Keratinocyte (primary cell): ENCODE data around the gene FAT1. TPM values are rescaled to one million over a fixed set of nuclear protein-coding genes. Genes with fewer than 3 reads are reported as not detected.
A peak's percentile ranks its signal among the peaks of the same experiment; 100 is the strongest.

Source experiments
- DNase-seq: peaks from one replicate; pipeline ENCODE4 v3.0.0-alpha.2; 2011; ENCODE audit warnings: low read depth, missing footprints, low spot score
- FAIRE-seq: peaks from 2 replicates; lab custom pipeline; 2011; peaks lifted over from hg19 to GRCh38; lab: Jason Lieb, UNC
- H2AFZ ChIP-seq: 2 replicates; pipeline ENCODE4 v1.6.0; 2012; ENCODE audit warnings: low read length, control low read depth, inconsistent platforms; ENCODE audit not compliant: control insufficient read depth
- H3K27ac ChIP-seq: 2 replicates; pipeline ENCODE4 v1.5.1; 2011; ENCODE audit warnings: low read length; ENCODE audit not compliant: control insufficient read depth, insufficient read depth
- H3K27me3 ChIP-seq: 3 replicates; pipeline ENCODE4 v1.6.0; 2011; ENCODE audit warnings: low read length; ENCODE audit not compliant: control insufficient read depth, insufficient read depth; ENCODE audit errors: extremely low read depth
- H3K36me3 ChIP-seq, 2 experiments: 2 replicates in 1 of 2; 3 replicates in 1 of 2; pipeline ENCODE4 v1.5.1; 2011; ENCODE audit warnings: low read length in 2 of 2, mild to moderate bottlenecking in 1 of 2; ENCODE audit not compliant: control insufficient read depth in 2 of 2, insufficient read depth in 2 of 2; ENCODE audit errors: extremely low read depth in 1 of 2
- H3K4me1 ChIP-seq: 3 replicates; pipeline ENCODE4 v1.5.1; 2011; ENCODE audit warnings: low read length; ENCODE audit not compliant: control insufficient read depth, insufficient read depth; ENCODE audit errors: extremely low read depth
- H3K4me2 ChIP-seq: 3 replicates; pipeline ENCODE4 v1.6.0; 2011; ENCODE audit warnings: low read depth, low read length; ENCODE audit not compliant: control insufficient read depth, insufficient read depth; ENCODE audit errors: extremely low read depth
- H3K4me3 ChIP-seq, 3 experiments: fragments of 200-600 bp in 1 of 3; sonication (generic) in 1 of 3; 2 replicates in 2 of 3; 3 replicates in 1 of 3; pipeline ENCODE4 v1.5.1; 2011 to 2016; ENCODE audit warnings: low read length in 3 of 3, mild to moderate bottlenecking in 3 of 3, control low read depth in 2 of 3, inconsistent platforms in 1 of 3, low read depth in 1 of 3, mixed read lengths in 1 of 3, mixed run types in 1 of 3, moderate library complexity in 1 of 3; ENCODE audit not compliant: control insufficient read depth in 2 of 3, insufficient read depth in 2 of 3; ENCODE audit errors: extremely low read depth in 1 of 3
- H3K79me2 ChIP-seq: 2 replicates; pipeline ENCODE4 v1.6.0; 2012; ENCODE audit warnings: low read length; ENCODE audit not compliant: control insufficient read depth, insufficient read depth
- H3K9ac ChIP-seq: 3 replicates; pipeline ENCODE4 v1.6.0; 2011; ENCODE audit warnings: low read length; ENCODE audit not compliant: control insufficient read depth, insufficient read depth; ENCODE audit errors: extremely low read depth
- H3K9me1 ChIP-seq: 3 replicates; pipeline ENCODE4 v1.6.0; 2011; ENCODE audit warnings: low read length; ENCODE audit not compliant: control insufficient read depth, insufficient read depth; ENCODE audit errors: extremely low read depth
- H3K9me3 ChIP-seq: 2 replicates; pipeline ENCODE4 v1.5.1; 2012; ENCODE audit warnings: low read depth, low read length; ENCODE audit not compliant: control insufficient read depth
- H4K20me1 ChIP-seq: 3 replicates; pipeline ENCODE4 v1.6.0; 2011; ENCODE audit warnings: low read length; ENCODE audit not compliant: control insufficient read depth, insufficient read depth; ENCODE audit errors: extremely low read depth
- EZH2 ChIP-seq: IDR thresholded peaks from one replicate; pipeline ENCODE4 v1.6.1; 2012; ENCODE audit warnings: inconsistent platforms, mild to moderate bottlenecking, low read length, moderate library complexity
- dilution Hi-C: fragments of 300-500 bp; cut with MboI; formaldehyde crosslinking; loops from one replicate; pipeline ENCODE4 v1.7.0; 2020; ENCODE audit warnings: low sequenced_read_pairs; ENCODE audit not compliant: extremely low pct_ligation_motif_present
- polyA plus RNA-seq, 5 experiments: library from polyadenylated mRNA; depleted of rRNA in 3 of 5; stranded (reverse) in 3 of 5; stranded (forward) in 1 of 5; unstranded in 1 of 5; fragments of >200 nt; gene quantifications; 1 replicate in 1 of 5; 2 replicates in 3 of 5; 3 replicates in 1 of 5; pipeline versions ENCODE4 v1.2.1 to v1.2.3, GENCODE V29; 2011 to 2012; ENCODE audit warnings: missing spikeins in 2 of 5, low read depth in 1 of 5, low replicate concordance in 1 of 5
- TF ChIP-seq, protein P1 (sequence below), 3 experiments: IDR thresholded peaks in 1 of 3; conservative IDR thresholded peaks in 1 of 3; optimal IDR thresholded peaks in 1 of 3; 2 replicates in 2 of 3; 3 replicates in 1 of 3; pipeline versions ENCODE3 to v1.5.1; 2011; ENCODE audit warnings: low read length in 3 of 3, mild to moderate bottlenecking in 3 of 3, moderate library complexity in 2 of 3, control low read depth in 1 of 3, inconsistent platforms in 1 of 3; ENCODE audit not compliant: insufficient read depth in 2 of 3; ENCODE audit errors: extremely low read depth in 1 of 3

Gene FAT1
- polyA plus RNA-seq, 1 donor (not counting 4 experiments of a cell fraction or from before 2014, with no cell fraction given) = 329 TPM

DNA sequence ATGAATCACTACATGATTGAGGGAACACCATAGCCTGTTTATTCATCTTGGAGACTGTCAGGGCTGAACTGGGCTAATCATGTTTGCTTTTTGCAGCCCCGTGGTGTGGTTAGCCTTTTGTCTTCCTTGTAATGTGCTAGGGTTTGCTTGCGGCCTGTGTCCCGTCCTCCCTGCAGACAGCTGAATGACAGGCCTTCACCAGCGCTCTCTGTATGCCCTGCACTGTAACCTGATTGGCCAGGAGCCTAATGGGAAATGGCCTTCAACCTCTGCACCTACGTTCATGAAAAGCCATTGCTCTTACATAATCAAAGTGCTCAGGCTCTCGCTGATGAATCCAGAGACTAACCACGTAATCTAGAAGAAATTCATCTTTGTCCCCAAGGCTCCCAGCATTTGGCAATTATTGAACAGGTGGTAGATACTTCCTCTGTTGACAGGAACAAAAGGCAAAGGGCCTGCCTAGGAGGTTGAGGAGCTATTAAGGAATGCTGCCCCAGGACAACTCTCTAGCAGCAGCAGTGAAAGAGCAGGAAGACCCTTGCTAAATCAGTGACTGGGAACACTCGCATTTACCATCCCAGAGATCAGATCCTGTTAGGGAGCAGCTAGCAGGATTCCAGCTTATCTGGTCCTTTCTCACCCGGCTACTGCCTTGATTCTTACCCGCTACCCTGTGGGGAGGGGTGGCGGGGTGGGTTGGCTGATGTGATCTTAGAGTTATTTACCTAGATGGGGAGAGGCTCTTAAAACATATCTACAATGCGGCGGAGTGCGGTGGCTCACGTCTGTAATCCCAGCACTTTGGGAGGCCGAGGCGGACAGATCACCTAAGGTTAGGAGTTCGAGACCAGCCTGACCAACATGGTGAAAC is 42.3 kb upstream of the FAT1 start:
- no peaks in the 10 kb centered on the region for H3K9me3 ChIP-seq
- H3K9me1 ChIP-seq = no peaks in the 10 kb centered on the region
- DNase-seq (no peak), FAIRE-seq (peak; percentile 23)
- peak overlapping the region; percentile 20 for H3K27ac ChIP-seq
- H4K20me1 ChIP-seq = no peaks in the 10 kb centered on the region
- no peak for TF ChIP-seq EZH2
- TF ChIP-seq, protein P1, sequence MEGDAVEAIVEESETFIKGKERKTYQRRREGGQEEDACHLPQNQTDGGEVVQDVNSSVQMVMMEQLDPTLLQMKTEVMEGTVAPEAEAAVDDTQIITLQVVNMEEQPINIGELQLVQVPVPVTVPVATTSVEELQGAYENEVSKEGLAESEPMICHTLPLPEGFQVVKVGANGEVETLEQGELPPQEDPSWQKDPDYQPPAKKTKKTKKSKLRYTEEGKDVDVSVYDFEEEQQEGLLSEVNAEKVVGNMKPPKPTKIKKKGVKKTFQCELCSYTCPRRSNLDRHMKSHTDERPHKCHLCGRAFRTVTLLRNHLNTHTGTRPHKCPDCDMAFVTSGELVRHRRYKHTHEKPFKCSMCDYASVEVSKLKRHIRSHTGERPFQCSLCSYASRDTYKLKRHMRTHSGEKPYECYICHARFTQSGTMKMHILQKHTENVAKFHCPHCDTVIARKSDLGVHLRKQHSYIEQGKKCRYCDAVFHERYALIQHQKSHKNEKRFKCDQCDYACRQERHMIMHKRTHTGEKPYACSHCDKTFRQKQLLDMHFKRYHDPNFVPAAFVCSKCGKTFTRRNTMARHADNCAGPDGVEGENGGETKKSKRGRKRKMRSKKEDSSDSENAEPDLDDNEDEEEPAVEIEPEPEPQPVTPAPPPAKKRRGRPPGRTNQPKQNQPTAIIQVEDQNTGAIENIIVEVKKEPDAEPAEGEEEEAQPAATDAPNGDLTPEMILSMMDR (optimal IDR thresholded peaks at IDR 0.05 in 1 of 3, IDR thresholded peaks at IDR 0.05 in 1 of 3, conservative IDR thresholded peaks at IDR 0.05 in 1 of 3; ENCODE audit: extremely low read depth in 1 of 3, insufficient read depth in 2 of 3, low read length in 3 of 3) = no peak
- no peaks in the 10 kb centered on the region for H3K36me3 ChIP-seq
- no peak overlapping the region for H3K9ac ChIP-seq
- dilution Hi-C loops = no loop called here
- H3K4me1 ChIP-seq = peaks cover 30% of the 10 kb centered on the region
- peak overlapping the region; percentile 19 for H2AFZ ChIP-seq
- H3K27me3 ChIP-seq = no peaks in the 10 kb centered on the region
- H3K79me2 ChIP-seq = no peaks in the 10 kb centered on the region
- no peak overlapping the region for H3K4me3 ChIP-seq
- no peak overlapping the region for H3K4me2 ChIP-seq

DNA sequence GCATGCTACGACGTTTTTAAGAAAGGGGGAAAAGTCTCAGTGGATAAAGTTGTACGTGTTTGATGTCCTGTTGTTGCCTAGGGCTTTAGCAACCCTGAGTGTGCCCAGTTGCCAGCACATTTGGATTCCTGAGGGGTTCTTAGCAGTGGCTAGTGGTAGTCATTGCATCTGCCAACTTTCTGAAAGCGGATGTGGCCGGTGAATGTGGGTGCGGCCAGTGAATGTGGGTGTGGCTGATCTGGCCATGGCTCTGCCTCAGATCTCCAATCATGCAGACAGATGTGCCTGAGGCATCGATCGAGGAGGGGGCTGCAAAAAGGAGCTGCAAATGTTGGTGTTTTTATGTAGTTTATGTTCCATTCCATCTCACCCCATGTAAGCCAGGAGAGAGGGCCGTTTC is 41.5 kb upstream of the FAT1 start:
- H2AFZ ChIP-seq = peak overlapping the region; percentile 13
- dilution Hi-C loops = no loop called here
- H3K4me2 ChIP-seq = peak overlapping the region; percentile 6
- H3K79me2 ChIP-seq = no peaks in the 10 kb centered on the region
- FAIRE-seq = peak; percentile 69
- H3K27ac ChIP-seq = peak overlapping the region; percentile 20
- no peaks in the 10 kb centered on the region for H3K9me1 ChIP-seq
- H3K27me3 ChIP-seq = no peaks in the 10 kb centered on the region
- no peak overlapping the region for H3K4me3 ChIP-seq
- no peaks in the 10 kb centered on the region for H3K36me3 ChIP-seq
- no peaks in the 10 kb centered on the region for H4K20me1 ChIP-seq
- TF ChIP-seq, protein P1 (optimal IDR thresholded peaks at IDR 0.05 in 1 of 3, IDR thresholded peaks at IDR 0.05 in 1 of 3, conservative IDR thresholded peaks at IDR 0.05 in 1 of 3; ENCODE audit: extremely low read depth in 1 of 3, insufficient read depth in 2 of 3, low read length in 3 of 3) = no peak
- TF ChIP-seq EZH2 = no peak
- H3K9me3 ChIP-seq = no peaks in the 10 kb centered on the region
- no peak overlapping the region for H3K9ac ChIP-seq
- peak; percentile 77 for DNase-seq
- H3K4me1 ChIP-seq = peaks cover 23% of the 10 kb centered on the region
